GM18505 (cell line): ENCODE data around the gene GPC5.

Source experiments
- ATAC-seq: cut with Tn5 transposase; IDR thresholded peaks from one replicate; pipeline ENCODE4 v1.9.1; 2021; ENCODE audit not compliant: unreplicated experiment
- POLR2A ChIP-seq: IDR thresholded peaks from 4 replicates; pipeline ENCODE4 v1.6.1; 2011; ENCODE audit warnings: borderline replicate concordance; ENCODE audit not compliant: insufficient read depth, insufficient read length; ENCODE audit errors: extremely low read depth

The GPC5 gene

DNA sequence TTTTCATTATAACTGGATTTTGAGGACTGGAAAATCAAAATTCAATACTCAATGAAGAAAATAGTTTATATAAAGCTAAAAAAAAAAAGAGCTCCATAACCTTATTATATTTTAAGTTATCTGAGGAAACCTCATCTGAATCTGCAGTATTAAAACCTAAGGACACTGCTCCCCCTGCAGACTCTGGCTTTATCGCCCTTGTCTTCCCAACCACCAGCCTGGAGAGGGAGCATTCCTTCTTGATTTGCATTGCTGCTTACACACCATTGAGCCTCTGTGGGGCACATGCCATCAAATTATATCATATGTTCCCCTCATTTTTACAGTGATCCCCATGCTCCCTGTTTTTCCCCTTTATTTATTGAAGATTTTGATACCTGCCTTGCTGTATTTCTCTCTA, 956.8 kb downstream of the GPC5 start:
- no peak for ATAC-seq
- TF ChIP-seq POLR2A = no peak

- no peak for TF ChIP-seq POLR2A
- no peak for ATAC-seq
These were observed 964.3 kb downstream of the GPC5 start for GRCh38 chr13:92362717-92363116.

DNA sequence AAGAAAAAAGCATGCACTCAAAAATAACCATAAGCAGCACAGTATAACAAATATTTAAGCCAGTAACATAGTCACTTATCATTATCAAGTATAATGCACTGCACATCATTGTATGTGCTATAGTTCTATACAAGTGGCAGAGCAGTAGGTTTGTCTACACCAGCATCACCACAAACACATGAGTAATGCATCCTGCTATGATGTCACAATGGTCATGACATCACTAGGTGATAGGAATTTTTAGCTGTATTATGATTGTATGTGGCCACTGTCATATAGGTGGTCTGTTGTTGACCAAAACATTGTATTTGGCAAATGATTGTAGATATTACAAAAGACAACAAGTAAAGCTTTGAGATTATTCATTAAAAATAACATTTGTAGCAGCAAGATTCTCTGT, 967.5 kb downstream of the GPC5 start:
- no peak for TF ChIP-seq POLR2A
- no peak for ATAC-seq

- no peak for TF ChIP-seq POLR2A
- no peak for ATAC-seq
These were observed 979.0 kb downstream of the GPC5 start for GRCh38 chr13:92377396-92377795.

- TF ChIP-seq POLR2A = no peak
- no peak for ATAC-seq
These were observed 981.0 kb downstream of the GPC5 start for GRCh38 chr13:92379371-92379770.

DNA sequence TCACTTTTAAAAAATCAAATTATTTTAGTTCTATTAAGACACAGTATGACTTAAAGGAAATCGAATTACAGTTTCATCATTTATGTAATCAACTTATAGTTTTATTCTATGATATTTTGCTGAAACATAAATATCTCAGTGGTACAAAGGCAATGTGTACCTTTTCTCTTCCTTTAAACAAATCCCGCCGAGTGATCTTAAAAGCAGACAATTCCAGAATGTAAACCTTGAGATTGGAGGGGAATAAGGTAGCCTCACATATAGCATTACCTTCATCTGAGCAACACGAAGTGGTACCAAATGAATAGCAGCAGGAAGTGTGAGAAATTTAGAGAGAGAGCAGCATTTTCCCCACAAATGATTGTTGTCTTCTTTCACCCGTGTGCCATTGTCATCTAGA, 986.0 kb downstream of the GPC5 start:
- no peak for ATAC-seq
- no peak for TF ChIP-seq POLR2A

DNA sequence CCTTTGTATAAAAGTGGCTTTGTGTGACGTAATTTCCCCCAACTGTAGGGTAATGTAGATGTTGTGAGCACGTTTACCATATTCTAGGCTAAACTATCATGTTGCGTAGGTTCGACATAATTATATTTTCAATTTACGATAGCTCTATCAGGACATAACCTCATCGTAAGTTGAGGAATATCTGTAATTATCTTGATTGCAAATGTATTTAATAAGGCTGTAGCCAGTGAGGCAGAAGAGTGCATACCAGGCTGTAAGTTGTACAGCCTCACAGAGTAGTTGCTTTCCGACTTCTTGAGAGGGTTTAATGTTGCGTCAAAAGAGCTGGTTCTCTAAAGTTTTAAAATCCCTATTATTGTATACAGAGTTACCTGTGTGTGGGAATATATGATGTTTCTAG, 988.8 kb downstream of the GPC5 start:
- TF ChIP-seq POLR2A = no peak
- ATAC-seq = no peak

DNA sequence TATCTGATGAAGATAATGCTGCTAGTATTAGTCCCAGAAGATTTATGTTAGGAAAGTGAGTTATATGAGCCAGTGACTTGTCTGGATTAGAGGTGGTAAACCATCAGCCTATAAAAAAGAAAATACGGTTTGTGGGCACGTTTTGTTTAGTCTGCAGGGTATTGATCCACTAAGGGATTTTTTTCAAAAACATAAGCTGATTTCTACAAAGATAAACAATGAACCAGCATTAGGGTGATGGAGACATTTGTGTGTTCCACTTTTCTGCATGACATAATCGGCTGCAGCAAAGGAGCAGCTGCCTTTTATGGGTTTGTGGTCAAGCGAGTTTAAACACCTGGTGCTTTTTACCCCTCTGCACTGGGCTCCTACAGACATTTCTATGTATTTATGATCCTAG, 991.8 kb downstream of the GPC5 start:
- ATAC-seq = no peak
- no peak for TF ChIP-seq POLR2A

DNA sequence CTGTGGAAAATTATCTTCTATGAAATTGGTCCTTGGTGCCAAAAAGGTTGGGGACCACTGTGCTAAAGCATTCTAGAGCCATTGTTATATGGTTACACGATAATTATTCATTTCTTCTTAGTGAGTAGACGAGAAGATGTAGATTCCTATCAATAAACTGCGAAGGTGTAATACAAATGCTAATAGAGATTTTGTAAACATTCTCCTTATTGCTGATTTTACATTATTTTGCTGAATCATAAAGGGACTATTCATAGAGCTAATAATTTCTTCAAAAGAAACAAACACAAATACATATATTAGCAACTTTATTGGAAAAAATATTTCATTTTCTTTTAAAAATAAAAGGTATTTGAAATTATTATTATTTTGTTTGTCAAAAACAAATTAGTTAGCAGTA, 1005.2 kb downstream of the GPC5 start:
- no peak for TF ChIP-seq POLR2A
- ATAC-seq = no peak

- TF ChIP-seq POLR2A = no peak
- no peak for ATAC-seq
These were observed 1009.4 kb downstream of the GPC5 start for GRCh38 chr13:92407858-92408257.

GRCh38 chr13:92412481-92412880, 1014.1 kb downstream of the GPC5 start:
- no peak for ATAC-seq
- no peak for TF ChIP-seq POLR2A

DNA sequence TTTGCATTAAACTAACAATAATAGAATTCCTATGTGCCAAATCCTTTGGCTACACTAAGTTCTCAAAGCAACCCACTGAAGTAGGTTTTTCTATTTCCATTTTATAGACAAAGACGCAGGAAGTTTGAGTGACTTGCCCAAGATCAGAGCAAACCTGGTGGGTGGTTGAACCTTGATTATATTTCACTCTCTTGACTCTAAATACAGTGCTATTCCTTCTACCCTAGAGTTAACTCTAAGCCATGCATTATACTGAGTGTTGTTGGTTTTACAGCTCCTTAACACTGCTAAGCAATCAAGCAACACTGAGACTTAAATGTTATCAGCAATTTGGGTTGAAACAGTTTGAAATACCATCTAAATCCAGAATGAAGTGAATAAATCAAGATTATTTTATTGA, 1014.6 kb downstream of the GPC5 start:
- no peak for ATAC-seq
- no peak for TF ChIP-seq POLR2A

DNA sequence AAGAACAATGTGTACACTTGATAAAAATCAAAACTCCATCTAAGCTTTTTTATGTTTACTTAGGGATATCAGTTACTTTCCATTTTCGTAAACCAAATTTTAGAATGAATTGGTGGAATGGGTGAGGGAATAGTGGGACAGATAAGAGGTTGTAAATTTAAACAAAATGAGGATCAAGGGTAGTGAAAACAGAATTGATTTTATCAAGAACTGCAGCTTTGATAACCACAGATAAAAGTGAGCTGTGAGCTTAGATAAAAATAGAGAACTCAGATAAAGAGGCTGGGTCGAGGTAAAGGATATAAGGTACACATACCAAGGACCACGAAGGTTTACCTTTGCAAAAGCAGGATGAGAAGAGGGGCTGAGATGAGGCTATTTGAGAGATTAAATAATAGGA, 1015.0 kb downstream of the GPC5 start:
- ATAC-seq = no peak
- no peak for TF ChIP-seq POLR2A

DNA sequence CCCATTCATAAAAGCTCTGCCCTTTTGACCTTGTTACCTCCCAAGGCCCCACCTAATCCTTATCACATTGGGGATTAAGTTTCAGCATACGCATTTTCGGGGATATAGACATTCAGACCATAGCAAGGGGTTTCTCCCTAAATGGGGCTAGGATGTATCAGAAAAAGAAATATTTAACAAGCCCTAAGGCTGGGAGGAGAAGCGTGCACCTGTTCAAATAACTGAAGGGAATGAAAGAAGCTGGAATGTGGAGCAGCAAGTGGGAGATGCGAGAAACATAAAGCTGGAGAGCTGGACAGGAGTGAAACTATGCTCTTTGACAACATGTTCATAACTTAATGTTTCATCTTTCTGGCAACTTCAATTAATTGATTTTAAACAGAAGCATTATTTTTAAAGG, 1016.4 kb downstream of the GPC5 start:
- no peak for ATAC-seq
- TF ChIP-seq POLR2A = no peak

DNA sequence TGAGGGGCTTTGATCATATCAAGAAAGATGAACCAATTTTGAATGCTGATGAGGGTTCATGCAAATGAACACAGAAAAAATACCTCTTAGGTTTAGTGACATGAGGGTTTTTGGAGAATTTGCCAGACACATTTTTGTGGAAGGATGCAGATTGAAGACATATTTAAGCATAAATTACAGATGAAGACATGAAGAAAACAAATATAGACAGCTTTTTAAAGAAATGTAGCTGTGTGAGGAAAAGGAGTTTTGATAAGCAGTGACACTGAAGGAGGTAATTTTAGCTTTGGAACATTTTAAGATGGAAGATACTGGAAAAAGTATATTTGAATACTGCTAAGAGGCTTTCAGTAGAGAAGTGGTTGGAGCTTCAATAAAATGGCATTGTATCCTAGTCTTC, 1017.4 kb downstream of the GPC5 start:
- ATAC-seq = no peak

More for the DNA sequence above, 1017.4 kb downstream of the GPC5 start:
- TF ChIP-seq POLR2A = no peak
